ENCODE results near the gene PDE7B. TPM values are rescaled to one million over a fixed set of nuclear protein-coding genes. Genes with fewer than 3 reads are reported as not detected.
"Not testable (repeated sequence)": the region's sequence is repeated elsewhere in the genome, so short reads cannot be mapped to it uniquely, and the experiment has no call there.

Gene PDE7B
- total RNA-seq, 1 experiment from 2014 or later: 0.03 TPM

GRCh38 chr6:136137008-136137692 lies 285.6 kb downstream of the PDE7B start:
- intact Hi-C loops (cut with micrococcal nuclease; ENCODE audit: unreplicated experiment): no loop called here
- H3K27ac ChIP-seq (ENCODE audit: low read length): no peak overlapping the region
- H3K4me1 ChIP-seq (ENCODE audit: control insufficient read depth, insufficient read depth, low read length): peaks cover 9% of the 10 kb centered on the region
- POLR2A ChIA-PET: no interaction called here
- DNase-seq (ENCODE audit: low read depth, low spot score) (no peak), ATAC-seq (peak; percentile 94)
- H3K4me3 ChIP-seq (ENCODE audit: low read depth in 2 of 2, low read length in 2 of 2): no peak overlapping the region
- BruUV-seq (replicated peaks): no TSS peak
- H3K9me3 ChIP-seq (ENCODE audit: control insufficient read depth, insufficient read depth, low read depth, low read length): no peaks in the 10 kb centered on the region
- no peaks in the 10 kb centered on the region for H3K36me3 ChIP-seq (ENCODE audit: control insufficient read depth, insufficient read depth, low read length)
- in situ Hi-C loops (cut with HindIII; ENCODE audit: low pct_unique_long_range_greater_than_20kb, low sequenced_read_pairs): no loop called here
- H3K27me3 ChIP-seq (ENCODE audit: control insufficient read depth, insufficient read depth, low read length): no peaks in the 10 kb centered on the region
- CTCF ChIA-PET: no interaction called here
- TF ChIP-seq SIN3A (IDR thresholded peaks at IDR 0.05; ENCODE audit: borderline replicate concordance, insufficient read depth, low read depth, low read length): no peak
- TF ChIP-seq REST (IDR thresholded peaks at IDR 0.05; ENCODE audit: insufficient read depth in 1 of 2, low read depth in 2 of 2, low read length in 1 of 2): no peak
- no peak for TF ChIP-seq TCF7L2 (IDR thresholded peaks at IDR 0.05; ENCODE audit: low read depth, low read length)
- no peak for TF ChIP-seq POLR2AphosphoS5 (IDR thresholded peaks at IDR 0.05; ENCODE audit: low read depth, low read length)
- TF ChIP-seq, protein P1, sequence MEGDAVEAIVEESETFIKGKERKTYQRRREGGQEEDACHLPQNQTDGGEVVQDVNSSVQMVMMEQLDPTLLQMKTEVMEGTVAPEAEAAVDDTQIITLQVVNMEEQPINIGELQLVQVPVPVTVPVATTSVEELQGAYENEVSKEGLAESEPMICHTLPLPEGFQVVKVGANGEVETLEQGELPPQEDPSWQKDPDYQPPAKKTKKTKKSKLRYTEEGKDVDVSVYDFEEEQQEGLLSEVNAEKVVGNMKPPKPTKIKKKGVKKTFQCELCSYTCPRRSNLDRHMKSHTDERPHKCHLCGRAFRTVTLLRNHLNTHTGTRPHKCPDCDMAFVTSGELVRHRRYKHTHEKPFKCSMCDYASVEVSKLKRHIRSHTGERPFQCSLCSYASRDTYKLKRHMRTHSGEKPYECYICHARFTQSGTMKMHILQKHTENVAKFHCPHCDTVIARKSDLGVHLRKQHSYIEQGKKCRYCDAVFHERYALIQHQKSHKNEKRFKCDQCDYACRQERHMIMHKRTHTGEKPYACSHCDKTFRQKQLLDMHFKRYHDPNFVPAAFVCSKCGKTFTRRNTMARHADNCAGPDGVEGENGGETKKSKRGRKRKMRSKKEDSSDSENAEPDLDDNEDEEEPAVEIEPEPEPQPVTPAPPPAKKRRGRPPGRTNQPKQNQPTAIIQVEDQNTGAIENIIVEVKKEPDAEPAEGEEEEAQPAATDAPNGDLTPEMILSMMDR (IDR thresholded peaks at IDR 0.05): no peak

DNA sequence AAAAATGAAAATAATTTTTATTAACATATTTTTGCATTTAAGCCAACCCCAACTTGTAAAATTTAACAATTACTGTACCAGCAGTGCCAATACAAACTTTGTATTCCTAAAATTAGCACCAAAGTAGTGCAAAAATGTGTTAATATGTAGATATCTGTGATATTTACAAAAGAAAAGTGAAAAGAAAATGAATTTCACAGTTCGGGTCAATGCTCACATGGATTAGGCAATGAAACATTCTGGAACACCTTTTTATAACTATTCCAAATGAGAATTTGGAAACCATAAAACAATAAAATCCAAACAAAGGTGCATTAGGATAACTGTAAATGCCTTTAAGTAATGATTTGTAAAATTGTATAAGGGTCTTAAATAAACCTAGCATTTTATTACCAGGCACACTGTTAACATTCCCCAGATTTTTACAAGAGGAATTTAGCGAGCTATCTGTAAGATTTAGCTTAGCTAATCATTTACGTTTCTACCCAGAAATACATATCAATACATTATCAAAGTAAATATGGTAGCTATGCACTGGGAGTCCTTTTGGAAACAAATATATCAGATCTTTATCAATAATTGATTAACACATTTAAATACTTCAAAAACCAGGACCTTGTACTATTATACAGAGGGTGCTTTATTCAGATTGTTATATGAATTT lies 286.4 kb downstream of the PDE7B start:
- intact Hi-C loops (cut with micrococcal nuclease; ENCODE audit: unreplicated experiment) (no loop called here), in situ Hi-C loops (cut with HindIII; ENCODE audit: low pct_unique_long_range_greater_than_20kb, low sequenced_read_pairs) (no loop called here)
- H3K4me1 ChIP-seq (ENCODE audit: control insufficient read depth, insufficient read depth, low read length): peaks cover 9% of the 10 kb centered on the region
- H3K4me3 ChIP-seq (ENCODE audit: low read depth in 2 of 2, low read length in 2 of 2): no peak overlapping the region
- BruUV-seq (replicated peaks): no TSS peak
- DNase-seq (ENCODE audit: low read depth, low spot score): no peak
- no peaks in the 10 kb centered on the region for H3K36me3 ChIP-seq (ENCODE audit: control insufficient read depth, insufficient read depth, low read length)
- ChIA-PET CTCF (no interaction called here), POLR2A (no interaction called here)
- no peaks in the 10 kb centered on the region for H3K9me3 ChIP-seq (ENCODE audit: control insufficient read depth, insufficient read depth, low read depth, low read length)
- H3K27ac ChIP-seq (ENCODE audit: low read length): no peak overlapping the region
- TF ChIP-seq REST (IDR thresholded peaks at IDR 0.05; ENCODE audit: insufficient read depth in 1 of 2, low read depth in 2 of 2, low read length in 1 of 2) (no peak), POLR2AphosphoS5 (IDR thresholded peaks at IDR 0.05; ENCODE audit: low read depth, low read length) (no peak), SIN3A (IDR thresholded peaks at IDR 0.05; ENCODE audit: borderline replicate concordance, insufficient read depth, low read depth, low read length) (no peak), TCF7L2 (IDR thresholded peaks at IDR 0.05; ENCODE audit: low read depth, low read length) (no peak)
- TF ChIP-seq, protein P1 (IDR thresholded peaks at IDR 0.05): no peak
- no peak for ATAC-seq
- H3K27me3 ChIP-seq (ENCODE audit: control insufficient read depth, insufficient read depth, low read length): no peaks in the 10 kb centered on the region

DNA sequence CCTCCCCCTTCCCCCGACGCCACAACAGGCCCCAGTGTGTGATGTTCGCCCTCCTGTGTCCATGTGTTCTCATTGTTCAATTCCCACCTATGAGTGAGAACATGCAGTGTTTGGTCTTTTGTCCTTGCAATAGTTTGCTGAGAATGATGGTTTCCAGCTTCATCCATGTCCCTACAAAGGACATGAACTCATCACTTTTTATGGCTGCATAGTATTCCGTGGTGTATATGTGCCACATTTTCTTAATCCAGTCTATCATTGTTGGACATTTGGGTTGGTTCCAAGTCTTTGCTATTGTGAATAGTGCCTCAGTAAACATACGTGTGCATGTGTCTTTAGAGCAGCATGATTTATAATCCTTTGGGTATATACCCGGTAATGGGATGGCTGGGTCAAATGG lies 287.6 kb downstream of the PDE7B start:
- CTCF ChIA-PET; ATAC-seq; H3K4me1 ChIP-seq (ENCODE audit: control insufficient read depth, insufficient read depth, low read length); H3K27me3 ChIP-seq (ENCODE audit: control insufficient read depth, insufficient read depth, low read length); in situ Hi-C loops (cut with HindIII; ENCODE audit: low pct_unique_long_range_greater_than_20kb, low sequenced_read_pairs); POLR2A ChIA-PET; H3K9me3 ChIP-seq (ENCODE audit: control insufficient read depth, insufficient read depth, low read depth, low read length); BruUV-seq (replicated peaks); H3K4me3 ChIP-seq (ENCODE audit: low read depth in 2 of 2, low read length in 2 of 2); H3K27ac ChIP-seq (ENCODE audit: low read length); H3K36me3 ChIP-seq (ENCODE audit: control insufficient read depth, insufficient read depth, low read length); intact Hi-C loops (cut with micrococcal nuclease; ENCODE audit: unreplicated experiment); DNase-seq (ENCODE audit: low read depth, low spot score): not testable (repeated sequence)

Data from Panc1 (cell line).